ENCODE results near the gene FOCAD. TPM values are rescaled to one million over a fixed set of nuclear protein-coding genes. Genes with fewer than 3 reads are reported as not detected.

The FOCAD gene
- total RNA-seq, 1 experiment from 2014 or later = 40.7 TPM

DNA sequence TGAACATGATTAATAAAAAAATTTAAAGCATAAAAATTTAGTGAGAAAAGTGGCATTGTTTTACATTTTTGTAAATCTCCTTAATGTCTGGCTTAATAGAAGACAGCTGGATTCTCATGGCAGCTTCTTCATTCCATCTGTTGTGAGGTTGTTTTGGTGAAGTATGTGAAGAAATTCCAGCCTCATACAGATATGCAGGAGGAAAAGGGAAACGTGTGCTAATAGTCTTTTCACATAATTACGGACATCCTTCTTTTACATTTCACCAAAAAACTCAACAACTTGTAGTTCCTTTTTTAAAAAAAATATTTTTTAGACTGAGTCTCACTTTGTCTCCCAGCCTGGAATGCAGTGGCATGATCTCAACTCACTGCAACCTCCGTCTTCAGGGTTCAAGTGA lies 300.4 kb downstream of the FOCAD start:
- H3K9ac ChIP-seq (ENCODE audit: low read length) = no peak overlapping the region
- TF ChIP-seq EZH2phosphoT487 (IDR thresholded peaks at IDR 0.05; ENCODE audit: borderline replicate concordance) = no peak
- ATAC-seq (no peak), DNase-seq (ENCODE audit: low read depth, low spot score) (no peak)
- RAD21 ChIA-PET (ENCODE audit: low non-redundant PET in 1 of 2, low total read pairs in 2 of 2, uncharacterized antibody in 2 of 2, unreplicated experiment in 2 of 2) = no interaction called here
- no peaks in the 10 kb centered on the region for H3K27me3 ChIP-seq (ENCODE audit: insufficient read depth, low read length)
- no peaks in the 10 kb centered on the region for H3K4me1 ChIP-seq (ENCODE audit: control insufficient read depth in 1 of 2, insufficient read depth in 2 of 2, low read length in 2 of 2)
- POLR2A ChIA-PET = no interaction called here
- no peak overlapping the region for H3K4me2 ChIP-seq (ENCODE audit: low read length)
- no peak overlapping the region for H3K27ac ChIP-seq (ENCODE audit: low read depth, low read length)
- H4K20me1 ChIP-seq (ENCODE audit: insufficient read depth) = no peaks in the 10 kb centered on the region
- no peaks in the 10 kb centered on the region for H3K9me2 ChIP-seq (ENCODE audit: insufficient read depth)
- no peaks in the 10 kb centered on the region for H3K9me3 ChIP-seq (ENCODE audit: control insufficient read depth in 1 of 2, insufficient read depth in 1 of 2, low read depth in 1 of 2, low read length in 2 of 2)
- BruUV-seq (replicated peaks) = no TSS peak
- CTCF ChIA-PET = no interaction called here
- no peak overlapping the region for H3K4me3 ChIP-seq (replicated peaks in 1 of 2; ENCODE audit: low read depth in 1 of 2, low read length in 2 of 2)
- intact Hi-C loops (cut with micrococcal nuclease) = no loop called here
- no peaks in the 10 kb centered on the region for H3K36me3 ChIP-seq (ENCODE audit: control insufficient read depth in 1 of 2, insufficient read depth in 2 of 2, low read length in 2 of 2)
- no peaks in the 10 kb centered on the region for H3K79me2 ChIP-seq (ENCODE audit: insufficient read depth, low read length)
- no peak overlapping the region for H2AFZ ChIP-seq (ENCODE audit: low read depth, low read length, poor library complexity, severe bottlenecking)

DNA sequence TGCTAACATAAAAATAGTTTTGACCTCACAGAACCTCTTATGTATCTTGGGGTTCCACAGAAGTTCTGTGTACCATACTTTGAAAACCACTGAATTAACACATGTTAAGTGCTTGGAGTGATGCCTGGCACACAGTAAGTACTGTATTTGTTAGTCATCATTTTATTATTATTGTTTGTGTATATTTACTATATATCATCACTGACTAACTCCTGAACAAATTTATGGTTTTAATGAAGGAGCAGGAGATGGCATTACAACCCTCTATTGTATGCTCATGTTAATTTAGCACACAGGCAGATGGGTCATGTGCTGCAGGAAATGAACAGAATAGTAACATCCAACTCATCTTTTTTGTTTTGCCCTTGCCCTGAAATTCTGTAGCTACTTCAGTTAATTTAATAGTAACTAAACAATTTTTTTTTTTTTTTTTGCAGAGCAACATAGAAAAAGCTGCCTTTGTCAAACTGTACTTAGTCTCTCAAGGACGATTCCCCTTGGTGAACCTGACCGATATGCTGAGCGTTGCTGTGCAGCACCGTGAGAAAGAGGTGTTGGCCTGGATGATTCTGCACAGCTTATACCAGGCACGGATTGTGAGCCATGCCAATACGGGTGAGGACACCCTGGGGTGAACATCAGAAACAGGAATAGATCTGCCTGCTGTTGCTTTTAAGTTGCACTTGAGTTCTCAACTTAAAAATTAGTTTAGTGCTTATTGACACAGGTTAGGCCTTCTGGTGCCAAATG lies 302.0 kb downstream of the FOCAD start:
- ChIA-PET RAD21 (ENCODE audit: low non-redundant PET in 1 of 2, low total read pairs in 2 of 2, uncharacterized antibody in 2 of 2, unreplicated experiment in 2 of 2) (no interaction called here), POLR2A (no interaction called here), CTCF (no interaction called here)
- H3K79me2 ChIP-seq (ENCODE audit: insufficient read depth, low read length) = no peaks in the 10 kb centered on the region
- no TSS peak for BruUV-seq (replicated peaks)
- H3K9ac ChIP-seq (ENCODE audit: low read length) = no peak overlapping the region
- H3K9me2 ChIP-seq (ENCODE audit: insufficient read depth) = no peaks in the 10 kb centered on the region
- no peaks in the 10 kb centered on the region for H3K4me1 ChIP-seq (ENCODE audit: control insufficient read depth in 1 of 2, insufficient read depth in 2 of 2, low read length in 2 of 2)
- no peak overlapping the region for H2AFZ ChIP-seq (ENCODE audit: low read depth, low read length, poor library complexity, severe bottlenecking)
- DNase-seq (ENCODE audit: low read depth, low spot score) (no peak), ATAC-seq (no peak)
- H3K36me3 ChIP-seq (ENCODE audit: control insufficient read depth in 1 of 2, insufficient read depth in 2 of 2, low read length in 2 of 2) = no peaks in the 10 kb centered on the region
- intact Hi-C loops (cut with micrococcal nuclease) = no loop called here
- H3K27ac ChIP-seq (ENCODE audit: low read depth, low read length) = no peak overlapping the region
- no peak overlapping the region for H3K4me3 ChIP-seq (replicated peaks in 1 of 2; ENCODE audit: low read depth in 1 of 2, low read length in 2 of 2)
- TF ChIP-seq EZH2 (IDR thresholded peaks at IDR 0.05) = no peak
- no peak for TF ChIP-seq EZH2phosphoT487 (IDR thresholded peaks at IDR 0.05; ENCODE audit: borderline replicate concordance)
- TF ChIP-seq CEBPB (IDR thresholded peaks at IDR 0.05; ENCODE audit: low read depth) = no peak
- TF ChIP-seq, protein P1, sequence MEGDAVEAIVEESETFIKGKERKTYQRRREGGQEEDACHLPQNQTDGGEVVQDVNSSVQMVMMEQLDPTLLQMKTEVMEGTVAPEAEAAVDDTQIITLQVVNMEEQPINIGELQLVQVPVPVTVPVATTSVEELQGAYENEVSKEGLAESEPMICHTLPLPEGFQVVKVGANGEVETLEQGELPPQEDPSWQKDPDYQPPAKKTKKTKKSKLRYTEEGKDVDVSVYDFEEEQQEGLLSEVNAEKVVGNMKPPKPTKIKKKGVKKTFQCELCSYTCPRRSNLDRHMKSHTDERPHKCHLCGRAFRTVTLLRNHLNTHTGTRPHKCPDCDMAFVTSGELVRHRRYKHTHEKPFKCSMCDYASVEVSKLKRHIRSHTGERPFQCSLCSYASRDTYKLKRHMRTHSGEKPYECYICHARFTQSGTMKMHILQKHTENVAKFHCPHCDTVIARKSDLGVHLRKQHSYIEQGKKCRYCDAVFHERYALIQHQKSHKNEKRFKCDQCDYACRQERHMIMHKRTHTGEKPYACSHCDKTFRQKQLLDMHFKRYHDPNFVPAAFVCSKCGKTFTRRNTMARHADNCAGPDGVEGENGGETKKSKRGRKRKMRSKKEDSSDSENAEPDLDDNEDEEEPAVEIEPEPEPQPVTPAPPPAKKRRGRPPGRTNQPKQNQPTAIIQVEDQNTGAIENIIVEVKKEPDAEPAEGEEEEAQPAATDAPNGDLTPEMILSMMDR (IDR thresholded peaks at IDR 0.05 in 2 of 3, conservative IDR thresholded peaks at IDR 0.05 in 1 of 3; ENCODE audit: borderline replicate concordance in 1 of 3, insufficient read depth in 1 of 3, low read depth in 2 of 3, low read length in 2 of 3) = no peak
- no peak for TF ChIP-seq ZFX (IDR thresholded peaks at IDR 0.05)
- no peak for TF ChIP-seq ELF1 (IDR thresholded peaks at IDR 0.05; ENCODE audit: borderline replicate concordance, low read depth)
- TF ChIP-seq FOSL1 (IDR thresholded peaks at IDR 0.05; ENCODE audit: low read depth) = no peak
- TF ChIP-seq, protein P2, sequence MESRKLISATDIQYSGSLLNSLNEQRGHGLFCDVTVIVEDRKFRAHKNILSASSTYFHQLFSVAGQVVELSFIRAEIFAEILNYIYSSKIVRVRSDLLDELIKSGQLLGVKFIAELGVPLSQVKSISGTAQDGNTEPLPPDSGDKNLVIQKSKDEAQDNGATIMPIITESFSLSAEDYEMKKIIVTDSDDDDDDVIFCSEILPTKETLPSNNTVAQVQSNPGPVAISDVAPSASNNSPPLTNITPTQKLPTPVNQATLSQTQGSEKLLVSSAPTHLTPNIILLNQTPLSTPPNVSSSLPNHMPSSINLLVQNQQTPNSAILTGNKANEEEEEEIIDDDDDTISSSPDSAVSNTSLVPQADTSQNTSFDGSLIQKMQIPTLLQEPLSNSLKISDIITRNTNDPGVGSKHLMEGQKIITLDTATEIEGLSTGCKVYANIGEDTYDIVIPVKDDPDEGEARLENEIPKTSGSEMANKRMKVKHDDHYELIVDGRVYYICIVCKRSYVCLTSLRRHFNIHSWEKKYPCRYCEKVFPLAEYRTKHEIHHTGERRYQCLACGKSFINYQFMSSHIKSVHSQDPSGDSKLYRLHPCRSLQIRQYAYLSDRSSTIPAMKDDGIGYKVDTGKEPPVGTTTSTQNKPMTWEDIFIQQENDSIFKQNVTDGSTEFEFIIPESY (IDR thresholded peaks at IDR 0.05; ENCODE audit: extremely low read depth, insufficient replicate concordance, low read length) = no peak
- no peak for TF ChIP-seq ZNF274 (IDR thresholded peaks at IDR 0.05; ENCODE audit: low read depth, low read length)
- no peak for TF ChIP-seq POLR2AphosphoS5 (IDR thresholded peaks at IDR 0.05; ENCODE audit: low read depth, low read length)
- TF ChIP-seq, protein P3, sequence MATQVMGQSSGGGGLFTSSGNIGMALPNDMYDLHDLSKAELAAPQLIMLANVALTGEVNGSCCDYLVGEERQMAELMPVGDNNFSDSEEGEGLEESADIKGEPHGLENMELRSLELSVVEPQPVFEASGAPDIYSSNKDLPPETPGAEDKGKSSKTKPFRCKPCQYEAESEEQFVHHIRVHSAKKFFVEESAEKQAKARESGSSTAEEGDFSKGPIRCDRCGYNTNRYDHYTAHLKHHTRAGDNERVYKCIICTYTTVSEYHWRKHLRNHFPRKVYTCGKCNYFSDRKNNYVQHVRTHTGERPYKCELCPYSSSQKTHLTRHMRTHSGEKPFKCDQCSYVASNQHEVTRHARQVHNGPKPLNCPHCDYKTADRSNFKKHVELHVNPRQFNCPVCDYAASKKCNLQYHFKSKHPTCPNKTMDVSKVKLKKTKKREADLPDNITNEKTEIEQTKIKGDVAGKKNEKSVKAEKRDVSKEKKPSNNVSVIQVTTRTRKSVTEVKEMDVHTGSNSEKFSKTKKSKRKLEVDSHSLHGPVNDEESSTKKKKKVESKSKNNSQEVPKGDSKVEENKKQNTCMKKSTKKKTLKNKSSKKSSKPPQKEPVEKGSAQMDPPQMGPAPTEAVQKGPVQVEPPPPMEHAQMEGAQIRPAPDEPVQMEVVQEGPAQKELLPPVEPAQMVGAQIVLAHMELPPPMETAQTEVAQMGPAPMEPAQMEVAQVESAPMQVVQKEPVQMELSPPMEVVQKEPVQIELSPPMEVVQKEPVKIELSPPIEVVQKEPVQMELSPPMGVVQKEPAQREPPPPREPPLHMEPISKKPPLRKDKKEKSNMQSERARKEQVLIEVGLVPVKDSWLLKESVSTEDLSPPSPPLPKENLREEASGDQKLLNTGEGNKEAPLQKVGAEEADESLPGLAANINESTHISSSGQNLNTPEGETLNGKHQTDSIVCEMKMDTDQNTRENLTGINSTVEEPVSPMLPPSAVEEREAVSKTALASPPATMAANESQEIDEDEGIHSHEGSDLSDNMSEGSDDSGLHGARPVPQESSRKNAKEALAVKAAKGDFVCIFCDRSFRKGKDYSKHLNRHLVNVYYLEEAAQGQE (IDR thresholded peaks at IDR 0.05; ENCODE audit: low read depth) = no peak
- H3K4me2 ChIP-seq (ENCODE audit: low read length) = no peak overlapping the region
- H4K20me1 ChIP-seq (ENCODE audit: insufficient read depth) = no peaks in the 10 kb centered on the region
- H3K9me3 ChIP-seq (ENCODE audit: control insufficient read depth in 1 of 2, insufficient read depth in 1 of 2, low read depth in 1 of 2, low read length in 2 of 2) = no peaks in the 10 kb centered on the region
- no peaks in the 10 kb centered on the region for H3K27me3 ChIP-seq (ENCODE audit: insufficient read depth, low read length)

Data from HCT116 (cell line).